K562 (cell line): ENCODE data around the gene VSIG4. TPM values are rescaled to one million over a fixed set of nuclear protein-coding genes. Genes with fewer than 3 reads are reported as not detected.

ENCODE experiments used
- CCAR2 ChIP-seq: fragments of 200-400 bp; formaldehyde crosslinking; IDR thresholded peaks from 2 replicates; pipeline ENCODE4 v1.6.1; 2017; ENCODE audit warnings: mild to moderate bottlenecking, low read depth, low read length
- HDGF ChIP-seq: fragments of 450-650 bp; IDR thresholded peaks from 2 replicates; pipeline ENCODE4 v1.6.1; 2016
- L3MBTL2 ChIP-seq: fragments of 450-650 bp; IDR thresholded peaks from 2 replicates; pipeline ENCODE4 v1.6.1; 2016; ENCODE audit warnings: mild to moderate bottlenecking, moderate library complexity
- MYNN ChIP-seq, 2 experiments: sonication (generic); formaldehyde crosslinking in 1 of 2; IDR thresholded peaks; 2 replicates each; pipeline versions ENCODE4 v1.5.0 to v1.6.1; 2016 to 2020; ENCODE audit warnings: antibody characterized with exemption in 1 of 2, missing genetic modification reagents in 1 of 2
- NCOA4 ChIP-seq: fragments of 450-650 bp; IDR thresholded peaks from 2 replicates; pipeline ENCODE4 v1.6.1; 2018; ENCODE audit warnings: mild to moderate bottlenecking; ENCODE audit not compliant: partially characterized antibody
- NFYB ChIP-seq: IDR thresholded peaks from 2 replicates; pipeline ENCODE4 v1.6.1; 2011; ENCODE audit warnings: mild to moderate bottlenecking, moderate library complexity; ENCODE audit not compliant: insufficient read length; ENCODE audit errors: extremely low read depth
- NRF1 ChIP-seq, 2 experiments: fragments of 450-650 bp; IDR thresholded peaks in 1 of 2; conservative IDR thresholded peaks in 1 of 2; 2 replicates each; pipeline ENCODE4 v1.6.1; 2014; ENCODE audit warnings: mild to moderate bottlenecking in 2 of 2
- PHF20 ChIP-seq: fragments of 450-650 bp; IDR thresholded peaks from 2 replicates; pipeline ENCODE4 v1.6.1; 2018; ENCODE audit not compliant: partially characterized antibody
- PTTG1 ChIP-seq: fragments of 450-650 bp; IDR thresholded peaks from 2 replicates; pipeline ENCODE4 v1.6.1; 2016; ENCODE audit warnings: low read depth, mild to moderate bottlenecking, missing genetic modification characterization, missing compliant biosample characterization
- RNF2 ChIP-seq: sonication (generic); IDR thresholded peaks from 2 replicates; pipeline ENCODE4 v1.6.1; 2016
- TCFL5 ChIP-seq: fragments of 250-450 bp; sonication (Bioruptor Pico); conservative IDR thresholded peaks from 2 replicates; pipeline ENCODE4 v1.6.1; 2021; ENCODE audit warnings: mild to moderate bottlenecking, moderate library complexity, matching md5 sums
- ZNF124 ChIP-seq: sonication (generic); formaldehyde crosslinking; IDR thresholded peaks from 2 replicates; pipeline ENCODE4 v1.8.1; 2022; ENCODE audit warnings: missing genetic modification reagents
- ZNF23 ChIP-seq: fragments of 250-450 bp; sonication (Bioruptor Pico); IDR thresholded peaks from 2 replicates; pipeline ENCODE4 v1.4.0; 2020; ENCODE audit warnings: mild to moderate bottlenecking
- polyA plus RNA-seq, 8 experiments: library from polyadenylated mRNA; depleted of rRNA in 4 of 8; stranded (reverse) in 5 of 8; unstranded in 3 of 8; fragments of >200 nt; fragmentation: Nextera tagmentation in 2 of 8; fragmentation: Illumina TruSeq in 1 of 8; extraction: Ambion mirVana in 2 of 8; extraction: Trizol in 1 of 8; gene quantifications; 2 replicates each; pipeline versions ENCODE4 v1.2.1 to v1.2.3, GENCODE V29; 2011 to 2014; ENCODE audit warnings: inconsistent platforms in 1 of 8, missing spikeins in 1 of 8
- total RNA-seq, 7 experiments: library from RNA; depleted of rRNA in 6 of 7; stranded (reverse); fragments of >200 nt in 6 of 7; fragmentation: Illumina TruSeq in 2 of 7; extraction: Trizol in 2 of 7; gene quantifications; 2 replicates each; pipeline versions ENCODE4 v1.2.1 to v1.2.3, GENCODE V29; 2011 to 2021; ENCODE audit warnings: low replicate concordance in 1 of 7
- TF ChIP-seq, protein P1 (sequence below): sonication (generic); formaldehyde crosslinking; IDR thresholded peaks from 2 replicates; pipeline ENCODE4 v1.8.0; 2022; ENCODE audit warnings: mild to moderate bottlenecking, missing genetic modification reagents
- TF ChIP-seq, protein P2 (sequence below): fragments of 250-450 bp; sonication (Bioruptor Pico); IDR thresholded peaks from 2 replicates; pipeline ENCODE4 v1.5.0; 2020; ENCODE audit warnings: mild to moderate bottlenecking
- TF ChIP-seq, protein P3 (sequence below): fragments of 450-650 bp; formaldehyde crosslinking; conservative IDR thresholded peaks from 2 replicates; pipeline ENCODE4 v1.4.0; 2022; ENCODE audit warnings: mild to moderate bottlenecking, missing genetic modification characterization
- TF ChIP-seq, protein P4 (sequence below): fragments of 250-450 bp; sonication (Bioruptor Pico); IDR thresholded peaks from 2 replicates; pipeline ENCODE4 v1.4.0; 2020
- TF ChIP-seq, protein P5 (sequence below): fragments of 450-650 bp; formaldehyde crosslinking; IDR thresholded peaks from 2 replicates; pipeline ENCODE4 v1.4.0; 2020; ENCODE audit warnings: mild to moderate bottlenecking, mixed read lengths

Gene VSIG4
- total and polyA plus RNA-seq, 9 of the 15 experiments (the other 6 are each of a cell fraction or from before 2014, with no cell fraction given) = 0.22 to 1.6 (median 0.46) TPM; not detected in 1

DNA sequence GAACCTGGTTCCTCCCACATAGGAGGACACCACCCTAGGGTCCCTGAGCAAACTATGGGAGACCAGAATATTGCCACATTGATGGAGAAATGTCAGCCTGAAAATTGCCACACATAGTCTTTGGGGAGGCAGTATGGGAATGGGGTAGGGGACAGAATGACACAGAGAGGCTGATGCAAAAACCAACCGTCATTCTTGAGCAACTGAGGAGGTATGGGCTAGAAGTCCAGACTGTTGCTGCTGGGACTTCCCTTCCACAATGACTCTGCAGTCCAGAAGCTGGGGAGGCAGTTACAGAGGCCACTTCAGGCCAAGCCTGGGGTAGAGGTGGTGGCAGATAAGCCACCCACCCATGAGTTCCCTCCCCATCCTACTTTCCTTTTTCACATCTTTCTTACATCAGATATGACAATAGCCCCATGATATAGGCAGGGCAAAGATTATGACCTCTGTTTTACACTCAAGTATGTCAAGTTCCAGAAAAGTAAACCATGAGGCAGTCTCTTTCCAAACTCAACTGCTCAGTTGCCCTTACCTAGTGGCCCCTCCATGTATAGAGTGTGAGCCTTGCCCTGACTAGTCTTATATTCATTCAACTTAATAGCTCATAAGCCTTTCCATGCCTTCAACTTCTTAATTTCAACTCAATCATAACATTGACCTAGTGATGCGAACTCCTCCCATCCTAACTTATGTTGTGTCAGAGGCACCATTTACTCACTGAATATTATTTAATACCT lies 41.7 kb downstream of the VSIG4 start (continued):
- TF ChIP-seq, protein P1, sequence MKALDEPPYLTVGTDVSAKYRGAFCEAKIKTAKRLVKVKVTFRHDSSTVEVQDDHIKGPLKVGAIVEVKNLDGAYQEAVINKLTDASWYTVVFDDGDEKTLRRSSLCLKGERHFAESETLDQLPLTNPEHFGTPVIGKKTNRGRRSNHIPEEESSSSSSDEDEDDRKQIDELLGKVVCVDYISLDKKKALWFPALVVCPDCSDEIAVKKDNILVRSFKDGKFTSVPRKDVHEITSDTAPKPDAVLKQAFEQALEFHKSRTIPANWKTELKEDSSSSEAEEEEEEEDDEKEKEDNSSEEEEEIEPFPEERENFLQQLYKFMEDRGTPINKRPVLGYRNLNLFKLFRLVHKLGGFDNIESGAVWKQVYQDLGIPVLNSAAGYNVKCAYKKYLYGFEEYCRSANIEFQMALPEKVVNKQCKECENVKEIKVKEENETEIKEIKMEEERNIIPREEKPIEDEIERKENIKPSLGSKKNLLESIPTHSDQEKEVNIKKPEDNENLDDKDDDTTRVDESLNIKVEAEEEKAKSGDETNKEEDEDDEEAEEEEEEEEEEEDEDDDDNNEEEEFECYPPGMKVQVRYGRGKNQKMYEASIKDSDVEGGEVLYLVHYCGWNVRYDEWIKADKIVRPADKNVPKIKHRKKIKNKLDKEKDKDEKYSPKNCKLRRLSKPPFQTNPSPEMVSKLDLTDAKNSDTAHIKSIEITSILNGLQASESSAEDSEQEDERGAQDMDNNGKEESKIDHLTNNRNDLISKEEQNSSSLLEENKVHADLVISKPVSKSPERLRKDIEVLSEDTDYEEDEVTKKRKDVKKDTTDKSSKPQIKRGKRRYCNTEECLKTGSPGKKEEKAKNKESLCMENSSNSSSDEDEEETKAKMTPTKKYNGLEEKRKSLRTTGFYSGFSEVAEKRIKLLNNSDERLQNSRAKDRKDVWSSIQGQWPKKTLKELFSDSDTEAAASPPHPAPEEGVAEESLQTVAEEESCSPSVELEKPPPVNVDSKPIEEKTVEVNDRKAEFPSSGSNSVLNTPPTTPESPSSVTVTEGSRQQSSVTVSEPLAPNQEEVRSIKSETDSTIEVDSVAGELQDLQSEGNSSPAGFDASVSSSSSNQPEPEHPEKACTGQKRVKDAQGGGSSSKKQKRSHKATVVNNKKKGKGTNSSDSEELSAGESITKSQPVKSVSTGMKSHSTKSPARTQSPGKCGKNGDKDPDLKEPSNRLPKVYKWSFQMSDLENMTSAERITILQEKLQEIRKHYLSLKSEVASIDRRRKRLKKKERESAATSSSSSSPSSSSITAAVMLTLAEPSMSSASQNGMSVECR = no peak
- TF ChIP-seq, protein P2, sequence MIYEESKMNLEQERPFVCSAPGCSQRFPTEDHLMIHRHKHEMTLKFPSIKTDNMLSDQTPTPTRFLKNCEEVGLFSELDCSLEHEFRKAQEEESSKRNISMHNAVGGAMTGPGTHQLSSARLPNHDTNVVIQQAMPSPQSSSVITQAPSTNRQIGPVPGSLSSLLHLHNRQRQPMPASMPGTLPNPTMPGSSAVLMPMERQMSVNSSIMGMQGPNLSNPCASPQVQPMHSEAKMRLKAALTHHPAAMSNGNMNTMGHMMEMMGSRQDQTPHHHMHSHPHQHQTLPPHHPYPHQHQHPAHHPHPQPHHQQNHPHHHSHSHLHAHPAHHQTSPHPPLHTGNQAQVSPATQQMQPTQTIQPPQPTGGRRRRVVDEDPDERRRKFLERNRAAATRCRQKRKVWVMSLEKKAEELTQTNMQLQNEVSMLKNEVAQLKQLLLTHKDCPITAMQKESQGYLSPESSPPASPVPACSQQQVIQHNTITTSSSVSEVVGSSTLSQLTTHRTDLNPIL (CRISPR knock-in tag) = no peak
- TF ChIP-seq NRF1 (conservative IDR thresholded peaks at IDR 0.05 in 1 of 2, IDR thresholded peaks at IDR 0.05 in 1 of 2) (0 out of 4 replicates have a peak, but pooled peaks of 1 of the 2 experiments have one; percentile 23), NFYB (no peak), CCAR2 (no peak), PHF20 (no peak), ZNF124 (CRISPR knock-in tag) (no peak), ZNF23 (CRISPR knock-in tag) (no peak), MYNN (IDR thresholded peaks at IDR 0.05) (peak; percentile 82), MYNN (CRISPR knock-in tag; IDR thresholded peaks at IDR 0.05) (no peak), L3MBTL2 (peak; percentile 73), PTTG1 (tag) (0 out of 2 replicates have a peak, but pooled peaks have one; percentile 23), RNF2 (peak; percentile 100), HDGF (no peak), TCFL5 (CRISPR knock-in tag) (no peak), NCOA4 (no peak)
- TF ChIP-seq, protein P3, sequence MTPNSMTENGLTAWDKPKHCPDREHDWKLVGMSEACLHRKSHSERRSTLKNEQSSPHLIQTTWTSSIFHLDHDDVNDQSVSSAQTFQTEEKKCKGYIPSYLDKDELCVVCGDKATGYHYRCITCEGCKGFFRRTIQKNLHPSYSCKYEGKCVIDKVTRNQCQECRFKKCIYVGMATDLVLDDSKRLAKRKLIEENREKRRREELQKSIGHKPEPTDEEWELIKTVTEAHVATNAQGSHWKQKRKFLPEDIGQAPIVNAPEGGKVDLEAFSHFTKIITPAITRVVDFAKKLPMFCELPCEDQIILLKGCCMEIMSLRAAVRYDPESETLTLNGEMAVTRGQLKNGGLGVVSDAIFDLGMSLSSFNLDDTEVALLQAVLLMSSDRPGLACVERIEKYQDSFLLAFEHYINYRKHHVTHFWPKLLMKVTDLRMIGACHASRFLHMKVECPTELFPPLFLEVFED (CRISPR knock-in tag) = no peak
- TF ChIP-seq, protein P4, sequence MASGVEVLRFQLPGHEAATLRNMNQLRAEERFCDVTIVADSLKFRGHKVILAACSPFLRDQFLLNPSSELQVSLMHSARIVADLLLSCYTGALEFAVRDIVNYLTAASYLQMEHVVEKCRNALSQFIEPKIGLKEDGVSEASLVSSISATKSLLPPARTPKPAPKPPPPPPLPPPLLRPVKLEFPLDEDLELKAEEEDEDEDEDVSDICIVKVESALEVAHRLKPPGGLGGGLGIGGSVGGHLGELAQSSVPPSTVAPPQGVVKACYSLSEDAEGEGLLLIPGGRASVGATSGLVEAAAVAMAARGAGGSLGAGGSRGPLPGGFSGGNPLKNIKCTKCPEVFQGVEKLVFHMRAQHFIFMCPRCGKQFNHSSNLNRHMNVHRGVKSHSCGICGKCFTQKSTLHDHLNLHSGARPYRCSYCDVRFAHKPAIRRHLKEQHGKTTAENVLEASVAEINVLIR = no peak
- TF ChIP-seq, protein P5, sequence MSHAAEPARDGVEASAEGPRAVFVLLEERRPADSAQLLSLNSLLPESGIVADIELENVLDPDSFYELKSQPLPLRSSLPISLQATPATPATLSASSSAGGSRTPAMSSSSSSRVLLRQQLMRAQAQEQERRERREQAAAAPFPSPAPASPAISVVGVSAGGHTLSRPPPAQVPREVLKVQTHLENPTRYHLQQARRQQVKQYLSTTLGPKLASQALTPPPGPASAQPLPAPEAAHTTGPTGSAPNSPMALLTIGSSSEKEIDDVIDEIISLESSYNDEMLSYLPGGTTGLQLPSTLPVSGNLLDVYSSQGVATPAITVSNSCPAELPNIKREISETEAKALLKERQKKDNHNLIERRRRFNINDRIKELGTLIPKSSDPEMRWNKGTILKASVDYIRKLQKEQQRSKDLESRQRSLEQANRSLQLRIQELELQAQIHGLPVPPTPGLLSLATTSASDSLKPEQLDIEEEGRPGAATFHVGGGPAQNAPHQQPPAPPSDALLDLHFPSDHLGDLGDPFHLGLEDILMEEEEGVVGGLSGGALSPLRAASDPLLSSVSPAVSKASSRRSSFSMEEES (CRISPR knock-in tag) = no peak
